ENCODE measurements around the gene YRDC. TPM values are rescaled to one million over a fixed set of nuclear protein-coding genes. Genes with fewer than 3 reads are reported as not detected.

YRDC gene
- total RNA-seq, 4 donors from 2014 or later = 19.9 to 26.0 (median 21.1) TPM

DNA sequence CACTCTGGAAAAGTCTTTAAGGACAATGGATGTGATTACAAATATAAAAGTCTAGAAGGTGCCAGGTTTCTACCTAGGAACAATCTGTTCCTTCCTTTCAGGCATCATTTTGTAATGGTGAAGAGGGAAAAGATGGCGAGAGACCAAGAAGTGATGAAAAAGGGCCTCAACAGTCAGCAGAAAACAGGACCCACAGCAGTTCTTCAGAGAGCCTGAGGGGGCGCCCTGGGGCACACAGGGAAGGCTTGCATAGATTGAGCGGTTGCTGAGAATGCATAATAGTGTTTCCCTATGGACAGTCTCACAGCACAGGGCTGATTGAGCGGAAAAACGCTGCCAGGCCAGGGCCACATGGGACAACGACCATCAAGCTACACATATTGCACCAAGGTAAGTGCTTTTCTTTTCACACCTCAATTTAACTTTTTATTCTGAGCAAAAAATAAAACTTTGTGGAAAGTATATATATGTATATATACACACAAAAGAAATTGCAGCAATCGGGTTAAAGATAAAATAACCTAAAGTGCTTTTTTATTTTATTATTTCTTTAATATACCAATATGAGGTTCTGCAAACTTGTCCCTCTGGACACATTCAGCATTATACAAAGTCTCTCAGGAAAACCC lies 3.1 kb upstream of the YRDC start:
- TF ChIP-seq POLR2A (IDR thresholded peaks at IDR 0.05) = no peak
- TF ChIP-seq, protein P1, sequence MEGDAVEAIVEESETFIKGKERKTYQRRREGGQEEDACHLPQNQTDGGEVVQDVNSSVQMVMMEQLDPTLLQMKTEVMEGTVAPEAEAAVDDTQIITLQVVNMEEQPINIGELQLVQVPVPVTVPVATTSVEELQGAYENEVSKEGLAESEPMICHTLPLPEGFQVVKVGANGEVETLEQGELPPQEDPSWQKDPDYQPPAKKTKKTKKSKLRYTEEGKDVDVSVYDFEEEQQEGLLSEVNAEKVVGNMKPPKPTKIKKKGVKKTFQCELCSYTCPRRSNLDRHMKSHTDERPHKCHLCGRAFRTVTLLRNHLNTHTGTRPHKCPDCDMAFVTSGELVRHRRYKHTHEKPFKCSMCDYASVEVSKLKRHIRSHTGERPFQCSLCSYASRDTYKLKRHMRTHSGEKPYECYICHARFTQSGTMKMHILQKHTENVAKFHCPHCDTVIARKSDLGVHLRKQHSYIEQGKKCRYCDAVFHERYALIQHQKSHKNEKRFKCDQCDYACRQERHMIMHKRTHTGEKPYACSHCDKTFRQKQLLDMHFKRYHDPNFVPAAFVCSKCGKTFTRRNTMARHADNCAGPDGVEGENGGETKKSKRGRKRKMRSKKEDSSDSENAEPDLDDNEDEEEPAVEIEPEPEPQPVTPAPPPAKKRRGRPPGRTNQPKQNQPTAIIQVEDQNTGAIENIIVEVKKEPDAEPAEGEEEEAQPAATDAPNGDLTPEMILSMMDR (IDR thresholded peaks at IDR 0.05) = peak in 5 of 6 experiments; percentile 58 to 81 (median 68)
- H3K27ac ChIP-seq = peak overlapping the region in 1 of 4 donors; percentile 6
- no peak overlapping the region for H3K4me3 ChIP-seq
- intact Hi-C loops (cut with DNase I) = no loop called here
- DNase-seq = no peak
- peaks cover 1 to 60% (median 14%) of the 10 kb centered on the region in 3 donors for H3K36me3 ChIP-seq
- H3K9me3 ChIP-seq = no peaks in the 10 kb centered on the region
- WGBS, 2 donors = 42 to 46% methylated on average over 7 of the region's 7 CpGs
- peaks cover 6 to 49% (median 20%) of the 10 kb centered on the region in 3 donors for H3K4me1 ChIP-seq
- no peaks in the 10 kb centered on the region for H3K27me3 ChIP-seq

DNA sequence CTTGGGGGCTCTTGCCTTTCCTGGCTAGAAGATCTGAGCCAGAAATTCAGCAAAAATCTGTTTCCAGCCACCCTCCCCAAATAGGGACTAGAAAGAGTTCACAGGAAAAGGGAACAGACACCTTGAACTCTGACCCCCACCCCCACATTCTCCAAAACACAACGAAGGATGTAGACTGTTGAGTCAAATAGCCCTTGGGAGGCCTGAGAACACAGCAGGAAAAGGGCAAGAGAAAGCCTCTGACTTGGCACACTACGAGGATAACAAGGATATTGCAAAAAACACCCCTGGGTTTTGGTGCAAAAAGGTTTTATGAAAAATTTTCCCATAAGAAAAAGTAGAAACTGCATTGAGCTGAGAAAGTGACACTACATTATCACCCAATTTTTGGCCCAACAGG lies 1.9 kb upstream of the YRDC start:
- no peak for DNase-seq
- Histone ChIP-seq H3K4me3 (no peak overlapping the region), H3K27me3 (no peaks in the 10 kb centered on the region), H3K27ac (peak overlapping the region in 3 of 4 donors; percentile 30 to 99 (median 97)), H3K4me1 (peaks cover 6 to 58% (median 20%) of the 10 kb centered on the region in 3 donors), H3K36me3 (peaks cover 13 to 60% (median 19%) of the 10 kb centered on the region in 3 donors), H3K9me3 (no peaks in the 10 kb centered on the region)
- WGBS, 2 donors = 23 to 48% methylated on average over 2 of the region's 2 CpGs
- TF ChIP-seq POLR2A (IDR thresholded peaks at IDR 0.05) = no peak
- intact Hi-C loops (cut with DNase I) = loop anchor here (5.0 to 10.0 kb wide), 2 partner anchors 47 to 115 kb away; partner anchors contain the start of genes CDCA8 and MTF1

DNA sequence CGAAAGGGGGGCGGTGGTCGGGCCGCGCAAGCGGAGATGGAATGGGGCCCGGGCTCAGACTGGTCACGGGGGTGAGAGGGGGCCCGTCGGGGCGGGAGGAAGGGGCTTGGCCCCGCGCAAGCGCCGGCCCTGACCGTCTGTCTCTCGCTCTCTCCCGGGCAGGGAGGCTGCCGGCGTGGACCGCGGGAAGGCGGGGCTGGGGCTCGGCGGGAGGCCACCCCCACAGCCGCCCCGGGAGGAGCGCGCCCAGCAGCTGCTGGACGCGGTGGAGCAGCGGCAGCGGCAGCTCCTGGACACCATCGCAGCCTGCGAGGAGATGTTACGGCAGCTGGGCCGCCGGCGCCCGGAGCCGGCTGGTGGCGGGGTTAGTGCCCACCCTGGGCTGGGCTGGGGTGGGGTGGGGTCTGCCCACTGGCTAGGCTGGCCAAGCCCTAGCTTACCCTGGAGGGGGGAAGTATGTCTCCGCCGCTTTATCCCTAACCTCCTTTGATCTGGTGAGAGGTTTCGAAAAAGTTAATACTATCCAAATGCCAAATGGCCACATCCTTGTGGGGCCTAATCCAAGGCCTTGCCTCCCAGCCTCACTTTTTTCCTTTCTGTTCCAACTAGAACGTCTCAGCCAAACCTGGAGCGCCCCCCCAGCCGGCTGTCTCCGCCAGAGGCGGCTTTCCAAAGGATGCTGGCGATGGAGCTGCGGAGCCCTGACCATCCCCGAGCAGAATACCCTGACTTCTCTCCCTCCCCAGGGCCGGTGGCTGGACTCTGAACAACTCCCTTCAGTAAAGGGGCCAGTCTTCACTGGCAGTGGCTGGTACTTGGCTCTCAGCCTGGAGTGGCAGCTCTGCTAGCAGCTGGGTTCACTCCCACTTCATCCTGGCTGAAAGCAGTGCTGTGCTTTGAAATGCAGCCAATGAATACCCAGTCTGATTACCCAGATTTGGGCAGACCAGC lies 636 bp upstream of the YRDC start:
- Histone ChIP-seq H3K36me3 (peaks cover 26 to 61% (median 27%) of the 10 kb centered on the region in 3 donors), H3K27me3 (no peaks in the 10 kb centered on the region), H3K9me3 (no peaks in the 10 kb centered on the region), H3K4me3 (peak overlapping the region; percentile 81 to 94 (median 90)), H3K27ac (peak overlapping the region; percentile 97 to 99 (median 98)), H3K4me1 (peaks cover 6 to 58% (median 20%) of the 10 kb centered on the region in 3 donors)
- DNase-seq = no peak
- intact Hi-C loops (cut with DNase I) = loop anchor here (5.0 to 10.0 kb wide), 2 partner anchors 49 to 114 kb away; partner anchors contain the start of genes CDCA8 and MTF1
- no peak for TF ChIP-seq POLR2A (IDR thresholded peaks at IDR 0.05)
- TF ChIP-seq, protein P1 (IDR thresholded peaks at IDR 0.05) = no peak
- 0 to 9% methylated on average over 17 to 29 of the region's 54 CpGs for WGBS, 2 donors

DNA sequence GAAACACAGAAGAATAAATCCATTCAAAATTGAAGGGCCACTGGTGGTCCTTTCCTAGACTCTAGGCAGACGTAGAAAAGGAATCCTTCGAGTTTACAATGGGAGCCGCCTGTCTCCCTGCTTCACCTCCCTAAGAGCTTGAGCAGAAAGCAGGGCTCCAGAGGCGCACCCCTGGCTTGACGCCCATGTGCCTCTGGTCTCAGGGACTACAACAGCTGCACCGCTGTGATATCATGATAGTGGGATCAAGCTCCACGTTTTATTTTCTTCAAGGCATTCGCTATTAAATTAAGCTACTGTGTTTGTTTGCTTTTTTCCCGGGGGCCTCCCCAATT lies 821 bp downstream of the YRDC start:
- TF ChIP-seq, protein P1 (IDR thresholded peaks at IDR 0.05) = no peak
- TF ChIP-seq POLR2A (IDR thresholded peaks at IDR 0.05) = no peak
- Histone ChIP-seq H3K36me3 (peaks cover 28 to 61% (median 38%) of the 10 kb centered on the region in 3 donors), H3K4me3 (peak overlapping the region; percentile 81 to 94 (median 90)), H3K4me1 (peaks cover 6 to 58% (median 20%) of the 10 kb centered on the region in 3 donors), H3K9me3 (no peaks in the 10 kb centered on the region), H3K27ac (peak overlapping the region; percentile 97 to 99 (median 98)), H3K27me3 (no peaks in the 10 kb centered on the region)
- WGBS, 2 donors = 4 to 10% methylated on average over 9 of the region's 9 CpGs
- no peak for DNase-seq
- intact Hi-C loops (cut with DNase I) = loop anchor here (5.0 to 10.0 kb wide), 2 partner anchors 50 to 112 kb away; partner anchors contain the start of genes CDCA8 and MTF1

DNA sequence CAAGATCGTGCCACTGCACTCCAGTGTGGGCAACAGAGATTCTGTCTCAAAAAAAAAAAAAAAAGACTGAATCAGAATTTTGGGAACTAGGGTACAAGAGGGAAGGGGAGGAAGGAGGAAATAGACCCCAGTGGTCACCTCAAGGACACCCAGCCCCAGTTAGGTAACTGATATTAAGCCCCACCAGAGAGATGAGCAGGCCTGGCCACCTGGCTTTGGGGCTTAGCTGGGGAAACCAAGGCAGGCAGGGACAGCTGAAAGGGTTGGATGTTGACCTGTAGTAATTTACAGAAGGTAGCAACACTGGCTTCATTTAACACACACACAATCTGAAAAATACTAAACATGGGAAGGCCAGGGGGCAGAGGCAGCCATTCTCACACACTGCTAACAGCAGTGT lies 5.6 kb downstream of the YRDC start:
- DNase-seq = no peak
- 92 to 95% methylated on average over 1 of the region's 1 CpG for WGBS, 2 donors
- Histone ChIP-seq H3K27me3 (no peaks in the 10 kb centered on the region), H3K4me1 (peaks cover 6 to 22% (median 9%) of the 10 kb centered on the region in 3 donors), H3K36me3 (peaks cover 28 to 78% (median 43%) of the 10 kb centered on the region in 3 donors), H3K27ac (no peak overlapping the region), H3K4me3 (no peak overlapping the region), H3K9me3 (no peaks in the 10 kb centered on the region)
- TF ChIP-seq, protein P1 (IDR thresholded peaks at IDR 0.05) = no peak
- TF ChIP-seq POLR2A (IDR thresholded peaks at IDR 0.05) = no peak
- intact Hi-C loops (cut with DNase I) = loop anchor here (10.0 kb wide), 1 partner anchor 108 kb away; the partner anchor contains the start of gene CDCA8

All from esophagus squamous epithelium (tissue), 5 donors.